Umbilical cord (tissue), 2 donors: ENCODE data around the gene MTNR1B. TPM values are rescaled to one million over a fixed set of nuclear protein-coding genes. Genes with fewer than 3 reads are reported as not detected.

Experiments used
- DNase-seq: peaks from one replicate; pipeline ENCODE4 v3.0.0-alpha.2; 2015; ENCODE audit warnings: low spot score
- total RNA-seq: library from RNA; depleted of rRNA; stranded (reverse); fragments of >200 nt; gene quantifications from one replicate; pipeline ENCODE4 v1.2.3, GENCODE V29; 2014; ENCODE audit warnings: low replicate concordance; ENCODE audit not compliant: insufficient read depth

MTNR1B gene
- total RNA-seq, 1 donor from 2014 or later: not detected

GRCh38 chr11:92977401-92977800, 8.0 kb downstream of the MTNR1B start:
- DNase-seq: no peak

- DNase-seq: no peak
Observed at GRCh38 chr11:92978271-92979111, 9.0 kb downstream of the MTNR1B start.

GRCh38 chr11:92979176-92979575, 9.7 kb downstream of the MTNR1B start:
- DNase-seq: no peak

GRCh38 chr11:92980312-92980711, 10.9 kb downstream of the MTNR1B start:
- DNase-seq: no peak

- no peak for DNase-seq
Observed at GRCh38 chr11:92981508-92982043, 12.1 kb downstream of the MTNR1B start.

GRCh38 chr11:92986585-92986984, 17.1 kb downstream of the MTNR1B start:
- DNase-seq: no peak

- DNase-seq: no peak
Observed at GRCh38 chr11:92993004-92993403, 23.6 kb downstream of the MTNR1B start.

GRCh38 chr11:93000511-93001476, 31.3 kb downstream of the MTNR1B start:
- no peak for DNase-seq

GRCh38 chr11:93001806-93002205, 32.4 kb downstream of the MTNR1B start:
- DNase-seq: no peak

- no peak for DNase-seq
Observed at GRCh38 chr11:93002380-93002779, 32.9 kb downstream of the MTNR1B start.

GRCh38 chr11:93005239-93005638, 35.8 kb downstream of the MTNR1B start:
- DNase-seq: no peak

GRCh38 chr11:93013646-93014045, 44.2 kb downstream of the MTNR1B start:
- DNase-seq: no peak

- DNase-seq: no peak
Observed at GRCh38 chr11:93016595-93016994, 47.1 kb downstream of the MTNR1B start.

- DNase-seq: peak; percentile 55
Observed at GRCh38 chr11:93017821-93018690, 48.6 kb downstream of the MTNR1B start.

- peak; percentile 62 for DNase-seq
Observed at GRCh38 chr11:93020248-93021046, 51.0 kb downstream of the MTNR1B start.

GRCh38 chr11:93024369-93024768, 54.9 kb downstream of the MTNR1B start:
- DNase-seq: no peak

- DNase-seq: no peak
Observed at GRCh38 chr11:93025558-93026255, 56.3 kb downstream of the MTNR1B start.

GRCh38 chr11:93028960-93029522, 59.6 kb downstream of the MTNR1B start:
- DNase-seq: no peak

GRCh38 chr11:93031386-93031785, 61.9 kb downstream of the MTNR1B start:
- no peak for DNase-seq
